HG02763 (cell line): ENCODE measurements around the gene UQCC2.

Experiments used
- ATAC-seq: cut with Tn5 transposase; IDR thresholded peaks from one replicate; pipeline ENCODE4 v1.9.1; 2021; ENCODE audit warnings: mild to moderate bottlenecking, moderate library complexity; ENCODE audit not compliant: unreplicated experiment

UQCC2 gene

GRCh38 chr6:33659986-33660385 lies 51.5 kb downstream of the UQCC2 start:
- no peak for ATAC-seq

- no peak for ATAC-seq
These were observed 52.4 kb downstream of the UQCC2 start for GRCh38 chr6:33658982-33659689.

GRCh38 chr6:33656844-33657243 lies 54.7 kb downstream of the UQCC2 start:
- ATAC-seq: no peak

GRCh38 chr6:33654831-33655554 lies 56.5 kb downstream of the UQCC2 start:
- no peak for ATAC-seq

- ATAC-seq: no peak
These were observed 59.5 kb downstream of the UQCC2 start for GRCh38 chr6:33652002-33652401.

- ATAC-seq: no peak
These were observed 60.1 kb downstream of the UQCC2 start for GRCh38 chr6:33651403-33651802.
